T-helper 17 cell (primary cell): Measurements from ENCODE around the gene SCIN. TPM values are rescaled to one million over a fixed set of nuclear protein-coding genes. Genes with fewer than 3 reads are reported as not detected.
"Not testable (repeated sequence)": the region's sequence is repeated elsewhere in the genome, so short reads cannot be mapped to it uniquely, and the experiment has no call there.

Source experiments
- ATAC-seq: fragments of 150-1000 bp; cut with Tn5 transposase; 2 replicates; pipeline ENCODE4 v1.10.0; 2021; ENCODE audit warnings: mild to moderate bottlenecking, moderate library complexity
- DNase-seq, 3 donors: peaks; one replicate each; pipeline versions ENCODE4 v3.0.0 to v3.0.0-alpha.2; 2020 to 2021
- H3K9me3 ChIP-seq: one replicate; pipeline ENCODE4 v1.7.0; 2013; ENCODE audit warnings: low read length, mild to moderate bottlenecking; ENCODE audit not compliant: control insufficient read depth, poor library complexity, severe bottlenecking
- H3K27ac Mint-ChIP-seq: one replicate; pipeline ENCODE4 v1.8.0; 2022; ENCODE audit warnings: mild to moderate bottlenecking, moderate library complexity, mixed read lengths
- H3K27me3 Mint-ChIP-seq: one replicate; pipeline ENCODE4 v1.8.0; 2022; ENCODE audit warnings: mixed read lengths
- H3K36me3 Mint-ChIP-seq: one replicate; pipeline ENCODE4 v1.8.0; 2022; ENCODE audit warnings: low read depth, mixed read lengths
- H3K4me1 Mint-ChIP-seq: one replicate; pipeline ENCODE4 v1.8.0; 2022; ENCODE audit warnings: mild to moderate bottlenecking, mixed read lengths
- H3K4me3 Mint-ChIP-seq: one replicate; pipeline ENCODE4 v1.8.0; 2022; ENCODE audit warnings: mild to moderate bottlenecking, moderate library complexity, mixed read lengths
- total RNA-seq, 4 donors: library from RNA in 2 of 4; stranded (reverse) in 2 of 4; gene quantifications; one replicate each; pipeline ENCODE4 v1.2.3 and lab custom pipeline; 2022 to 2026

SCIN gene
- total RNA-seq, 2 donors from 2014 or later = 0.15 TPM; not detected in 1

- Mint-ChIP-seq H3K27ac (peak overlapping the region; percentile 84), H3K4me1 (peaks cover 17% of the 10 kb centered on the region), H3K27me3 (no peaks in the 10 kb centered on the region), H3K4me3 (peak overlapping the region; percentile 56), H3K36me3 (no peaks in the 10 kb centered on the region)
- ATAC-seq (peak; percentile 97), DNase-seq (peak in 2 of 3 donors; percentile 11 to 37)
- no peaks in the 10 kb centered on the region for H3K9me3 ChIP-seq
These were observed 104.3 kb downstream of the SCIN start for GRCh38 chr7:12674861-12675260.

GRCh38 chr7:12683678-12684585 is 113.4 kb downstream of the SCIN start:
- H3K4me1 Mint-ChIP-seq = peaks cover 22% of the 10 kb centered on the region
- peaks cover 2% of the 10 kb centered on the region for H3K36me3 Mint-ChIP-seq
- no peaks in the 10 kb centered on the region for H3K9me3 ChIP-seq
- no peak for DNase-seq
- ATAC-seq = no peak
- peak overlapping the region; percentile 97 for H3K27ac Mint-ChIP-seq
- no peak overlapping the region for H3K4me3 Mint-ChIP-seq
- H3K27me3 Mint-ChIP-seq = no peaks in the 10 kb centered on the region

GRCh38 chr7:12684733-12685132 is 114.2 kb downstream of the SCIN start:
- no peaks in the 10 kb centered on the region for H3K9me3 ChIP-seq
- H3K36me3 Mint-ChIP-seq = peaks cover 2% of the 10 kb centered on the region
- H3K27ac Mint-ChIP-seq = peak overlapping the region; percentile 97
- DNase-seq (no peak), ATAC-seq (no peak)
- H3K4me1 Mint-ChIP-seq = peaks cover 23% of the 10 kb centered on the region
- no peaks in the 10 kb centered on the region for H3K27me3 Mint-ChIP-seq
- H3K4me3 Mint-ChIP-seq = no peak overlapping the region

- peak overlapping the region; percentile 97 for H3K27ac Mint-ChIP-seq
- H3K9me3 ChIP-seq = no peaks in the 10 kb centered on the region
- peak overlapping the region; percentile 70 for H3K4me3 Mint-ChIP-seq
- no peaks in the 10 kb centered on the region for H3K36me3 Mint-ChIP-seq
- peaks cover 24% of the 10 kb centered on the region for H3K4me1 Mint-ChIP-seq
- DNase-seq (peak in 2 of 3 donors; percentile 10 to 14), ATAC-seq (no peak)
- no peaks in the 10 kb centered on the region for H3K27me3 Mint-ChIP-seq
These were observed 115.0 kb downstream of the SCIN start for GRCh38 chr7:12685550-12685949.

- H3K9me3 ChIP-seq = no peaks in the 10 kb centered on the region
- DNase-seq (peak; percentile 97 to 99 (median 98)), ATAC-seq (peak; percentile 89)
- H3K27ac Mint-ChIP-seq = peak overlapping the region; percentile 97
- peak overlapping the region; percentile 99 for H3K4me3 Mint-ChIP-seq
- no peaks in the 10 kb centered on the region for H3K36me3 Mint-ChIP-seq
- H3K27me3 Mint-ChIP-seq = no peaks in the 10 kb centered on the region
- H3K4me1 Mint-ChIP-seq = peaks cover 21% of the 10 kb centered on the region
These were observed 115.8 kb downstream of the SCIN start for GRCh38 chr7:12686234-12686890.

- DNase-seq (peak; percentile 71 to 82 (median 73)), ATAC-seq (peak; percentile 48)
- no peaks in the 10 kb centered on the region for H3K27me3 Mint-ChIP-seq
- H3K4me3 Mint-ChIP-seq = peak within 1 kb of the TSS; percentile 99
- peaks cover 21% of the 10 kb centered on the region for H3K4me1 Mint-ChIP-seq
- no peaks in the 10 kb centered on the region for H3K9me3 ChIP-seq
- peak within 1 kb of the TSS; percentile 97 for H3K27ac Mint-ChIP-seq
- no peaks in the 10 kb centered on the region for H3K36me3 Mint-ChIP-seq
These were observed 116.6 kb downstream of the SCIN start, which contains the start of gene ARL4A for GRCh38 chr7:12686891-12687717. Gene ARL4A, plus strand, starts transcription at chr7:12687633. Its CDS starts 622 bp downstream, at chr7:12688255.

- H3K9me3 ChIP-seq = no peaks in the 10 kb centered on the region
- no peak for ATAC-seq
- Mint-ChIP-seq H3K4me3 (peak overlapping the region; percentile 99), H3K27me3 (no peaks in the 10 kb centered on the region), H3K27ac (peak overlapping the region; percentile 97), H3K36me3 (no peaks in the 10 kb centered on the region), H3K4me1 (peaks cover 25% of the 10 kb centered on the region)
- DNase-seq = no peak
These were observed 117.2 kb downstream of the SCIN start for GRCh38 chr7:12687718-12688171.

- not testable (repeated sequence) for DNase-seq, H3K9me3 ChIP-seq, ATAC-seq, H3K27me3 Mint-ChIP-seq, H3K36me3 Mint-ChIP-seq
- H3K4me1 Mint-ChIP-seq = peaks cover 30% of the 10 kb centered on the region
- H3K27ac Mint-ChIP-seq = peak overlapping the region; percentile 97
- H3K4me3 Mint-ChIP-seq = peak overlapping the region; percentile 99
These were observed 118.1 kb downstream of the SCIN start for GRCh38 chr7:12688485-12689170.

GRCh38 chr7:12689451-12689850 is 118.9 kb downstream of the SCIN start:
- H3K9me3 ChIP-seq = no peaks in the 10 kb centered on the region
- H3K27ac Mint-ChIP-seq = peak overlapping the region; percentile 97
- H3K4me3 Mint-ChIP-seq = no peak overlapping the region
- no peaks in the 10 kb centered on the region for H3K36me3 Mint-ChIP-seq
- no peaks in the 10 kb centered on the region for H3K27me3 Mint-ChIP-seq
- DNase-seq = no peak
- peaks cover 32% of the 10 kb centered on the region for H3K4me1 Mint-ChIP-seq
- no peak for ATAC-seq

- H3K27me3 Mint-ChIP-seq = no peaks in the 10 kb centered on the region
- no peak for ATAC-seq
- no peaks in the 10 kb centered on the region for H3K36me3 Mint-ChIP-seq
- peaks cover 35% of the 10 kb centered on the region for H3K4me1 Mint-ChIP-seq
- no peaks in the 10 kb centered on the region for H3K9me3 ChIP-seq
- peak overlapping the region; percentile 12 for H3K4me3 Mint-ChIP-seq
- DNase-seq = no peak
- H3K27ac Mint-ChIP-seq = peak overlapping the region; percentile 97
These were observed 119.7 kb downstream of the SCIN start for GRCh38 chr7:12690041-12690878.

- not testable (repeated sequence) for ATAC-seq, H3K9me3 ChIP-seq, DNase-seq, H3K36me3 Mint-ChIP-seq, H3K27me3 Mint-ChIP-seq, H3K4me3 Mint-ChIP-seq, H3K27ac Mint-ChIP-seq
- peaks cover 29% of the 10 kb centered on the region for H3K4me1 Mint-ChIP-seq
These were observed 120.9 kb downstream of the SCIN start for GRCh38 chr7:12691388-12691787.

- H3K27ac Mint-ChIP-seq = no peak overlapping the region
- peaks cover 32% of the 10 kb centered on the region for H3K4me1 Mint-ChIP-seq
- no peak for ATAC-seq
- H3K27me3 Mint-ChIP-seq = no peaks in the 10 kb centered on the region
- no peak for DNase-seq
- no peaks in the 10 kb centered on the region for H3K36me3 Mint-ChIP-seq
- no peaks in the 10 kb centered on the region for H3K9me3 ChIP-seq
- H3K4me3 Mint-ChIP-seq = no peak overlapping the region
These were observed 121.5 kb downstream of the SCIN start for GRCh38 chr7:12692035-12692434.
